Inflammatory macrophage (primary cell): ENCODE data around the gene GPHA2.

Experiments used
- DNase-seq, 2 donors: peaks; one replicate each; pipeline ENCODE4 v3.0.0-alpha.2; 2020 to 2022

Gene GPHA2

DNA sequence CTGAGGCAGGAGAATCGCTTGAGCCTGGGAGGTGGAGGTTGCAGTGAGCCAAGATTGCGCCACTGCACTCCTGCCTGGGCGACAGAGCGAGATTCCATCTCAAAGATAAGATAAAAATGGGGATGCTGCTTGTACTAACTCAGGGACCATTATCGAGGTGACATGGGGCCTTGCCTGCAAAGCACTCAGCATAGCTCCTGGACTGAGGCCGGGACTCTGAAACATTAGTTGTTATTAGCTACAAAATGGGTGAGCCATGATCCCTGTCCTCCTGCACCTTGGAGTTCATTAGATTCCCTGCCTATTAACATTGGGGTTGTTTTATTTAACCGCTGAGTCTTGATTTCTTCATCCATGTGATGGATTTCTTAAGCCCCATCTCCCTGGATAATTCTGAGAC, 6.1 kb downstream of the GPHA2 start:
- no peak for DNase-seq

DNA sequence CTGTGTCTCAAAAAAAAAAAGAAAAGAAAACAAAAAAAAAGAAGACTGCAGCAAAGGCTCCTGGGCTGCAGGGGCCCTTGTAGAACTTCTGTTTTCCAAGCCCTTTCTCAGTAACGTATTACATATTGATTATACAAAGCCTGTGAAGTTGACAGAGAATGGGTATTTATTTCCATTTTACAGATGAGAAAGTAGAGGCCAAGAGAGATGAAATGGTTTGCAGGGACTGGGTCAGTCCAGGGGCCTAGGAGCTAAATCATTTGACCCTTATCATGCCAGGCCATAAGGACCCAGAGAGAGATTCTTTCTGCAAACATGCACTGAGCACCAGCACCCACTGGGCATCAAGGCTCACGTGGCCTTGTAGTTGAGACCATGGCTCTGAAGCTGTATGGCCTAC, 6.7 kb downstream of the GPHA2 start:
- DNase-seq: no peak

DNA sequence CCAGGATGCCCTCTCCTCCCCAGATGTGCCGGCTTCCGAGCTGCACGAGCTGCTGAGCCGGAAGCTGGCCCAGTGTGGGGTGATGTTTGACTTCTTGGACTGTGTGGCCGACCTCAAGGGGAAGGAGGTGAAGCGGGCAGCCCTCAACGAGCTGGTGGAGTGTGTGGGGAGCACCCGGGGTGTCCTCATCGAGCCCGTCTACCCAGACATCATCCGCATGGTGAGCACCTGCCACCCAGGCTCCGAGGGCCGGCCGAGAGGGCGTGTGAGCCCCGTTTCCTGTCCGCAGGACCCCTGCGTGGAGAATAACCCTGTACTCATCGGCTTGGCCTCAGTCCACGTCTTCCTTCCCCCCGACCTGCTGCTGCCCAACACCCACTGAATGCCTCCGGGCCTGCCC, 9.0 kb downstream of the GPHA2 start:
- DNase-seq: no peak

DNA sequence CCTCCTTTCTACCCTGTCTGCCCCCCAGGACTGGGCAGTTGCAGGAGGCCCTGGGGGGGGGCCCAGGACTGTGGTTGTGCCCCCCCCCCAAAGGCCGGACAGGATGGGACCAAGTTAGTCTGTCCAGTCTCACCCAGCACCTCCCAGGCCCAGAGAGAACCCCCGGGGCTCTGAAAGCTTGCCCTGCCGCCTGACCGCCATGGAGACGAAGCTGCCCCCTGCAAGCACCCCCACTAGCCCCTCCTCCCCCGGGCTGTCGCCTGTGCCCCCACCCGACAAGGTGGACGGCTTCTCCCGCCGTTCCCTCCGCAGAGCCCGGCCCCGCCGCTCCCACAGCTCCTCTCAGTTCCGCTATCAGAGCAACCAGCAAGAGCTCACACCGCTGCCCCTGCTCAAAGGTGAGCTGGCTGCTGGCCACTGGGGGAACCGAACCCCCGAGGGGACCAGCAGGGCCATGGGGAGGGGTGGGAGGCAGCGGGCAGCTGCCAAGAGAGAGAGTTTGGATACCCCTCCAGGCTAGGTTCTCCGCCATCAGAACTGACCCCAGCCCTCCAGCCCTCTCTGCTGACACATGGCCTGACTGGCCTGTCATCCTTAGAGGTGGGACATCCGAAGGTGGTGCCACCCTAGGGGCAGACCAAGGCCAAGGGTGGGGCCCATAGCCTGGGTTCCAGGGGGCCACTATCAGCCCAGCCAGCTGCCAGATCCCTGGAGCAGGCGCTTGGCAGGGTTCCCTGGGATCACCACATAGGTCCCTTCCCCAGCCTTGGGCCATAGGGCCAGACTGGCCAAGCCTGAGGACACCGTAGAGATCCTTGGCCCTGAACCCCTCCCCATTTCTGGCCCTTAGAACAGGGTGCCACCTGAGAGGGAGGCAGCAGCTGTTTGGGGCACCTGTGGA, 9.9 kb downstream of the GPHA2 start:
- DNase-seq: no peak

DNA sequence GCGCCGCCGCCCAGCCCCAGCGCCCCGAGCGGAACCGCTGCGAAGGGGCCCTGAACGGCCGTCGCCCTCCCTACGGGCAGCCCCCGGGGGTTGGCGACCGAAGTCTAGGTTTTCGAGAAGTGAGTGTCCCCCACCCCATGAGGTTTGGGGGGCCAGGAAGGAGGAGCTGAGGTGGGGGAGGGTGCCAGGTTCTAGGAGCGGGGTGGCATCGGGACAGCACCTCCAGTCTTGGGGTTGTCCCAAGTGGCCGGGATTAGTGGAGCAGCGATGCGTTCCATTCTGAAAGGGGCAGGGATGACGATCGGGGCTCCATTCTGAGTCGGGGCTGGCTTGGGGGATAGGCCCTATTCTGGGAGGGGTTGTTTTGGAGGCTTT, 10.8 kb downstream of the GPHA2 start:
- no peak for DNase-seq

DNA sequence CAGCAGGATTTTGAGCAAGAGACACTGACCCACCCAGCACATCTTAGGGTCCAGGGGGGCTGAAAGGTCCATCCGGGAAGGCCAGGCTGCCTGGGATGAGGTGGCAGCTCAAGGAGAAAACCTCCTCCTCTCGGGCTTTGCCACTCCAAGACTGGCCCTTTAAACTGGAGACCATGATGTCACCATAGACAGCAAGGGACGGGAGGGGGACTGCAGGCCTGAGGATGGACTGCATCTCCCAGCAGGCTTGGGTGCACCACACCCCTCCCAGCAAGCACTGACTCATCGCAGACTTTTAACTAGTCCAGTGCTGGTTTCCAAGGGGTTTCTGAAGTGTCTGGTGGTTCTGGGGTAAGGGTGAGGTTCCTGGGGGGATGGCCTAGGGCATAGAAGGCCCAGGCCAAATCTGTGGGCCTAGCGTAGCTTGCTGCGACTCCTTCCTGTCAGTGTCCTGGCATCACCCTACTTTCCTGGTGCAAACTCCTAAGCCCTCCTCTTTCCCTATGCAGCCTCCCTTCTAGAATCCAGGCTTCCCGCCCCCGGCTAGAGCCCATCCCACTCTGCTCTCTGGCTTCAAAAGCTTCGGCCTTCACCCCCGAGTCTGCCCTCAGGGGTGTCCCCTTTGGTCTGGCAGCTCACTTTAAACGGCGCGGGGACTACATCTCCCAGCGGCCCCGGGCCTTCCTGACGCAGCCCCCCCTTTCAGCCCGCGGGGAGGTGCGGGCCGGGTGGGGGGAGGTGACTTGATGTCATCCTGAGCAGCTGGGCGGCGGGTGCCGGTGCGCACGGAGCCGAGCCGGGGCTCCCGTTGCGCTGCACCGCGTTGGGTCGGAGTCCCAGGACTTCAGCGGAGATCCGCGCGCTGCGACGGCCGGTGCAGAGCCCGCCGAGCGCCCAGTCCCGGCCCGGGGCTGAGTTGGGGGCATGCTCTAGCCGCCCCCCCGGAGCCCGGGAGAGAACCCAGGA, 11.5 kb downstream of the GPHA2 start, which contains the start of gene PPP2R5B:
PPP2R5B (plus strand) TSS at position 746 of the 966 bp plus-strand sequence. CDS start 1,046 bp downstream, outside the sequence.
- peak; percentile 92 to 94 for DNase-seq

DNA sequence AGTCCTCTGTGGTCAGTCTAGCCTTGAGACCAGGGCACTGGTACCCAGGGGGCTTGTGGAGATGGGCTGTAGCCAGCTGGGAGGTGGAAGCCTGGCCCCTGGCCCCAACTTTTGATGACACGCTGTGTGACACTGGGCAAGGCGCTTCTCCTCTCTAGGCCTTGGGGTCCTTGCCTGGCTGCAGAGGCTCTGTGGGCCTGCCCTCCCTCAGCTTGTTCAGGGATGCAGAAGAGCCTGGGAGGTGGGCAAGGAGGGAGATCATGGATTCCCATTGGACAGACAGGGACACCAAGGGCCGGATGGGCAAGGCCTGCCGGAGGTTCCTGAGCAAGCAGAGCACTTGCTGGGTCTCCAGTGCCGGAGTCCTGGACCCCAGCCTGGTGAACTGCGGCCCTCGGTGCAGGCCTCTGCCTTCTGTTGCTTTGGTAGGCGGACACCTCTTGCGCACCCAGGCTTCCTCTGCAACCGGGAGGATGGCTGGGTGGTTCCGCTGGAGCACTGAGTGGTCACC, 12.5 kb downstream of the GPHA2 start:
- DNase-seq: no peak

DNA sequence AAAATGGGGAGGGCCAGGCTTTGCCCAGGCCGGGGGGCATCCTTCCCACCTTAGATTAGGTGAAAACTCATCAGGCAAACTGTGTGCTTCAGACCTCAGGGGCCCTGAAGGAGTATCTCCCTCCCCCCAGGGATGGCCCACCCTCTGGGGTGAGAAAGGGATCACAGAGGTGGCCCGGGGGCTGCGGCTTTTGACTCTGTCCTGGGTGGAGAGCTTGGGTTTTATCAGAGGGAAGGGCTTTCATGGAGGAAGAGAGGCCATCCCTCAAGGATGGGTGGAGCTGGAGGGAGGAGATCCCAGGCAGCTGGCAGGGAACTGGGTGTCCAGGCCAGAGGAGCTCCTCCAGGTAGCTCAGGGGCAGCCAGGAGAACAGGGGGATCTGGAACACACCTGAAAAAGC, 14.3 kb downstream of the GPHA2 start:
- no peak for DNase-seq

DNA sequence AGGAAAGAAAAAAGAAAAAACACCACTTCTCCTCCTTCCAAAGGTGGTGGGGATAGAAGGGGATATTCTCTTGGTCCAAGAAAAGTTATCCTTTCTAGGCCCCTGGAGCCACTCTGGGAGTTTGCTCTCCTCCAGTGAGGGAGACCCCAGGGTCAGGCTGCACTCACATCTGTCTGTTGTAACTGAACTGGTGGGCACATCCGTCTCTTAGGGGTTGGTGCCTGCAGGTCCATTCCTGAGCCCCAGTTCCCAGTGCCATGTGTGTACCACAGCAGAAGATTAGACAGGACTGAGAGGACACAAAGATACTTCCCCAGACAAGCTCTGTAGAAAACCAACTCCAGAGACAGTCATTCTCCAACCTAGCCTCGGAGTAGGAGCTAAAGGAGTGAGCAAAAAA, 15.6 kb downstream of the GPHA2 start:
- no peak for DNase-seq

DNA sequence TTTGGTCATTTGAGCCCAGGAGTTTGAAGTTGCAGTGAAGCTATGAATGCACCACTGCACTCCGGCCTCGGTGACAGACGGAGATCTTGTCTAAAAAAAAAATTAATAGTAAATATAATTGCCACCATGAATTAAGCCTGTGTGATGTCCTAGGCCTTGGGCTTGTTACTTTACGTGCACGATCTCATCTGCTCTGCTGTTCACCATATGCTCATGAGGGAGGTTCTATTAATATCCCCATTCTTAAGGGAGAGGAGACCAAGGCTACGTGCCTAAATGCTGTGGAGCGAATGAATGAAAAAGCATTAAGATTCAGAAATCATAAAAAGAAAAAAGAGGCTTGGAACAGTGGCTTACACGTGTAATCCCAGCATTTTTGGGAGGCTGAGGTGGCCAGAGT, 16.1 kb downstream of the GPHA2 start:
- DNase-seq: no peak

DNA sequence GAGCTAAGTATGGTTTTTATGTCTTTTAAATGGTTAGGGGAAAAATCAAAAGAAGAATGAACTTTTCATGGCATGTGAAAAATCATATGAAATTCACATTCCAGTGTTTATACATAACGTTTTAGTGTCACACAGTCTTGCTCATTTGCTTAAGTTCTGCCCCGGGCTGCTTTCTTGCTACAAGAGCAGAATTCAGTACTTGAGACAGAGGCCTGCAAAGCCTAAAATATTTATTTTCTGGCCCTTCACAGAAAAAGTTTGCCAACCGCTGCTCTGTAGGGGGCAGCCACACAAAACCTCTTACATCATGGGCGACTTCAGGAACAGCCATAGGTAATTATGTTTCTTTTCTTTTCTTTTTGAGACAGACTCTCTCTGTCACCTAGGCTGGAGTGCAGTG, 17.7 kb downstream of the GPHA2 start:
- peak in 1 of 2 donors; percentile 6 for DNase-seq

DNA sequence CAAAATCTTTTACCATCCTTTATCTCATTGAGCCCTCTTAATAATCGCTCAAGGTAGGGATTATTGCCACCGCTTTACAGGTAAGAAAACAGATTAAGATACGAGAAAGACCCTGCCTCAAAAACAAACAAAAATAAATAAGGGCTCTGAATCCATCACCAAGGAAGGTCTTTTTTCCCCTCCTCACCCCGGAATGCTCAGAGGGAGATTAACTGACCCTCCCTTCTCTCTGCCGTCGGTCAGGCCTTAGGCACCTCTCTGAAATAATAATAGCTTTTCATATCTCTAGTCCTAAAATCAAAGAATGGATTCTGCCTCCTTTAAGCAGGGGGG, 18.1 kb downstream of the GPHA2 start:
- no peak for DNase-seq

DNA sequence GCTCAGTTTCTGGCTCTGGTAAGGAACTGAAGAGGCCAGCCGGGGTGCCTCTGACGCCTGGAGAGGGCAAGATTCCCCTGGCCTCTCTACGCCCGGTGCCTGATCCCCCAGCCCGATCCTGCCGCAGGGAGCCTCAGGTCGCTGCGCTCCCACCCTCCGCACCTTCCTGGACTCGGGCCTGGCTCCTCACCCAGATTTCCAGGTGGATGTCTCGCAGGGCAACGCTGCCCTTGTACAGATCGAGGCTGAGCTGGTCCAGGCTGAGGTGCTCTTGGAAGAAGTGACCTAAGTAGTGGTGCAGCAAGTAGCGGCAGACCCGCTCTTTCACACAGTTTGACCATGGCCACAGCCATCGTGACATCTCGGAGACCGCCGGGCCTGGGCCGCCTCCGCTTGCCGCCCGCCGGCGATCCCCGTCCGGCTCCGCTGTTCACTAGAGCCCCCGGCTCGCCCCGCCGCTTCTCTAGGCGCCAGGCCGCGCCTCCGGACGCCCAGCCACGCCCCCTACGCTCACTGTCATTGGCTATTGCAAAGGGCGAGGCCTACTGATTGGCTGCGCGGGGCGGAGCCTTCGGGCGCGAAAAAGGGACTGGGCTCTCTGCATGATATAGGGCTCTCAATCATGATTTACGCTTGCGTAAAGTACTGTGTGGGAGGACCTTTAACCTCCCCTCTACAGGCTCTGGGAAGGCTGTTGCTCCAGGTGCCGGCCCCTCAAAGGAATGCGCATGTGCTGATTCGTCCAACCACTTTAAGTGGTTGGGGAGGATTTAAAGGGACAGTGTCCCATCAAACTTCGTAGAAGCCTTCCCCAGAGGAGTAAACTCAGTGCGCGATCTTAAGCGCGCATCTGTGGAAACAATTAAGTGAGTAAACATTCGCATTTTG, 18.7 kb downstream of the GPHA2 start, which contains the start of gene ATG2A:
ATG2A (minus strand) TSS at position 435 of the 888 bp plus-strand sequence; CDS start at position 361, 74 bp downstream.
- peak; percentile 100 for DNase-seq

DNA sequence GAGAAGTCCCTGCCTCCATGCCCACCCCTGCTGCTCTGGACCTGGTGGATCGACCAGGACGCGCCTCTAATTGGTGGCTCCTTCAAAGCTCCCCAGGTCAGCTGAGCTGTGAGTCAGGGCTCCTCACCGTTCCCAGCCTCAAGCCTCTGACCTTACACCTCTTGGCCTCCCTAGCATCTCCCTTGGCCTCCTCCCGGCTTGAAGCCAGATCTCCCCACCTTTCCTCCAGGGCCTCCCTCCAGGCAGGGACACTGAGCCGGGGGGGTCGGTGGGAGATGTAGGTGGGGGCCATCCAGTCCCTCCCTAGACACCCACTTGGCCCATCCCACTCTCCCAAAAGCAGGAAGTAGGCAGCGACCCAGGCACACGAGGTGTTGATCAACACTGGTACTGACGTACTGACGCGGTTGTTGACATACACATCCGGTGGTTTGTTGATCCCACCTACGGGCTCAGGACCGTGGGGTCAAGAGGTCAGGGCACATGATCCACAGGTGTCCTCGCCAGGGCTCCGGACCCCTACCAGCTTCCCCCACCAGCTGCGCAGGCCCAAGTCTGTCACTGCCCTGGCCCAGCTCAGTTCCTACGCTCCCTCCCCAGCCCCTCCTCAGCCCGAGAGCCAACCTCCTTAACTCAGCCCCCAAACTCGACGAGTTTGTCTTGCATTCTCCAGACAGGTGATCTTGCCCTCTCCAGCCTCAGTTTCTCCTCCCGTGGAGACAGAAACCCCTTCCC, 19.5 kb downstream of the GPHA2 start:
- peak; percentile 66 to 79 for DNase-seq

DNA sequence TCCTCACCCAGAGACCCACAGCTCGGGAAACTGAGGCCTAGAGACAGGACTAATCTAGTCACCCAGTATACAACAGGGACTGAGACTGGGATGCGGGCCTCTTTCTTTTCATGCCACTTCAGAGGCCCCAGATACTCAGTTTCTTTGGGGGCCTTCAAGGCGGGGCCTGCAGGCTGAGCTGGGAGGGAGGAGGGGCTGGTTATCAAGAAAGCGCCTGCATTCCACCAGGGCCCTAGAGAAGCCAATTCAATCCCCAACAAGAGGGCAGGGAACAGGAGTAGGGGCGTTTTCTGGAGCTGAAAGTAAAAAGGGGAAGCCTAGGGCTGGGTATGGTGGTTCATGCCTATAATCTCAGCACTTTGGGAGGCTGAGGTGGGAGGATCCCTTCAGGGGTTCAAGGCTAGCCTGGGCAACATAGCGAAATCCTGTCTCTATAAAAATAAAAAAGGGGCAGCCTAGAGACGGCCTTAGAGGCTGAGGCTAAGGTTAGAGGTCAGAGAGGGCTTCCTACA, 20.3 kb downstream of the GPHA2 start:
- no peak for DNase-seq

DNA sequence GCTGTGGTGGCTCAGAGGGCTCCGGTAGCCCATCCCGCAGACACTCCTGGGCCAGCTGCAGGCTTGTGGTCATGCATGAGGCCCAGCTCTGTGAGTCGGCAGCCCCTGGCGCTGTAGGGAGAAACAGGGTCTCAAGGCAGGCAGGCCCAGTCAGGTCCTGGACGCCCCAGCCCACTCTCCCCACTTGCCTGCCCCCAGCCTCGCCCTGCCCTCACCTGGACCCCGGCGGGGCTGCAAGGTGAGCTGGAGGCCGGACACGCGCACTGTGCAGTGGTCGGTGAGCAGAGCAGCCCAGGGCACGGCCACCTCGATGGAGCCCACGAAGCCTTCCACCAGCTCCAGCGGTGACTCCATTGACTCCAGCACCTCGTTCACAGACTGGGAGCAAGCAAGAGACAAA, 21.6 kb downstream of the GPHA2 start:
- no peak for DNase-seq

DNA sequence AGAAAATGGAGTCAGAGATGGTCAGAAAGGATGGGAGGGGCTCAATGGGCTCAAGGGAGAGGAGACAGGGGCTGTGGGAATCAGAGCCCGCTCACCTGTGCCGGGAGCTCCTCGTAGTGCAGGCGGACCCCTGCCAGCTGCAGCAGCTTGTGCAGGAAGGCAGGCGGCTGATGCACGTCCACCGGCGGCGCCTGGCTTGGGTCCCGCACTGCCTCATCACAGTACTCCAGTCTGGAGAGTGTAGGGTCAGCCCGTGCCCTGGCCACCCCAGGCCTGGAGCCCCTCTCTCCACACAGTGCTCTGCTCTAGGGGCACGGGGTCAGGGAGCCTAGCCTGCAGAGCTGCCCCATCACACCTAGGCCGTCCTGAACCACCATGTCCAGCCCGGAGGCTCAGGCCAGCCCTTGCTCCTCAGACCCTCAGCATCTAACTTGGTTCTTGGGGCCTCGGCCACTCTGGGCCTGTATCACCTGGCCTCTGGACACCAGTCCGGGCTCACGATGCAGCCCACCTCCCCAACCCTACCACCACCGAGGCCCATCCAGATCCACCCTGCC, 22.4 kb downstream of the GPHA2 start:
- DNase-seq: no peak

DNA sequence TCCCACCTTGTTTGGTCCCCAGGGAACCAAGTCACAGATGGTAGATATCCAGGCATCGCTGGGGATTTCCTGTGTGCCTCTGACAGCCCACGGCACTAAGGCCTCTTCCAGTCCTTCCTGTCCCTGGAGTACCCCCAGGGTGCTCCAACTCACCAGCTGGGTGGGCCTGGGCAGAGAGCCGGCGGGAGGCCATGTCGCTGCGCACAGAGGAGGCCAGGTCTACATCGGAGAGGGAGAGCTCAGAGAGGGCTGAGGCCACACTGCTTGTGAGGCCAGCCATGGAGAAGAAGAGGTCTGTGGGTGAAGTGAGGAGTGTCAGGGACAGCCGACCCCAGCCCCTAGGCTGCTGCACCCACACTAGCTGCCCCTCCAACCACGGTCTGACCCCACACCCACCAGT, 24.0 kb downstream of the GPHA2 start:
- no peak for DNase-seq

DNA sequence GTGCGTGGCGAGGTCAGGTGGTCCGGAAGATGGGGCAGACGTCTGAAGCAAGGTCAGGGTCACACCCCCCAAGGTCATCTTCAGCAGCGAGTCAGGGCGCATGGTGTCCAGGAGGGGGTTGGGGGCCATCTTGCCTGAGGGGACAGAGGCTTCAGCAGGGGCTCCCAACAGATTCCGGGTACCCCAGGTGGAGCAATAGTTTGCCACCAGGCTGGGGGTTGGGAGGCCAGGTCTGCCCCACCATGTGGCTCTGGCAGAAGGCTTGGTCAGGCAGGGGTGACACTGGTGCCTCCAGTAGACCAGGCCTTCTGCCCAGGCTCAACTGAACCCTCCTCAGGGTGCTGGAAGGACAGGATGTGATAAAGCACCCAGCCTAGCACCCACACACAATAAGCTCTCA, 24.6 kb downstream of the GPHA2 start:
- DNase-seq: no peak

DNA sequence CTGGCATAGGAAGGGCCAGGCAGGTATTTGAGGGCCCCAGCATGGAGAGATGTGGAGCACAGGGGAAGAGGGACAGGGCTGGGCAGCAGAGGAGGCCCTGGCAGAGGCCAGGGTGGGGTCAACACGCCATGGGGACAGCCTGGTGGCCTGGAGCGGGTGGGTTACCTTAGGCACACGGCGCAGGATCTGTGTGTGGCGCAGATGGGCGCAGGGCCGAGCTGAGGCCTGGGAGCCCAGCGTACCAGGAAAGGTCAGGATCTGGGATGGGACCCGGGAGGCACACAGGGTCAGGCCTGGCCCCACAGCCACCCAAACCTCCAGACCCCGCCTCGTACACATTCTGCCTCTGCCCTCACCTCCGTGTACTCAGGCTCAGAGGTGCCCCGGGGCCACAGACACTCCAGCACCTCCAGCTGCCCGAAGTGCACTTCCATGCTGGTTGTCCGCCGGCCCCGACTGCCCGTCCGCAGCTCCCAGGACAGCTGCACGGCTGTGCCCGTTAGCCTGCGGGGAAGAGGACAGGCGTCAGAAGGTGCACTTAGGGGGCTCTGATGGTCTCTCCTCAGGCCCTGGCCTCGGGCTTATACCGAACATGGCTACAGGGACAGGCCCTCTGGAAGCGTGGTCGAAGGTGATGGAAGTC, 25.1 kb downstream of the GPHA2 start:
- DNase-seq: no peak
